ENCODE results near the gene RBFOX2.
"Not testable (repeated sequence)": the region's sequence is repeated elsewhere in the genome, so short reads cannot be mapped to it uniquely, and the experiment has no call there.

The RBFOX2 gene

DNA sequence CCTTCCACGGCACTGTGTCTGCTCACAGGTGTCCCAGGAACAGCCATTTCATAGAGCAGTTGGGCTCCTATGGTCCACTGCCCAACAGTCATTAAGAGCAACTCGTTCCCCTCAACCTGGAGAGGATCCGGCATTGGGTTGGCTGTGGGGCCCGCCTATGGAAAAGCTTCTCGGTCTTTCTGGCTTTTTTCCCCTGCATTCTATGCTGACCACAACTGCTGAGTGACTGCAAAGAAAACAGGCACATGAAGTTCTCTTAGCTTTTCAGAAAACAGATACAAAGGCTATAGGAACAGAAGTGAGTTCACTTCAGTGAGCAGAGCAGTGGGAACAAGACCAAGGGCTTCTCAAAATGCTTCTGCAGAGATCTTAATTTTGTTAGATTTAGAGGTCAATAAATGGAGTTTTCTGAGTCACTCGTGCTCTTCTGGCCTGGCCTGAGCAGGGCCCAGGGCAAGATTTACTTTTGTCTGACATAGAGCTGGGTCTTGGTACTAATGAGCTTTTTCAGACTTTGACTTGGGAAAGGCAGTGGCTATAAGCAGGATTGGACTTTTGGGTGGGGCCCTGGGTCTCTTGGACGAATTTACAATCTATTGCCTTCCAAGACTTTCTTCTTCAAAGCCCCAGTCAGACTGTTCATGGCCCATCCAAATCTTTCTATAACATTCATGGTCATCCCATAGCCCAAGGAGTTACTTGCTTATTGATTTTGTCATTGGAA, 324.6 kb downstream of the RBFOX2 start:
- no peak overlapping the region for H3K4me3 ChIP-seq (ENCODE audit: low read length)
- TF ChIP-seq CTCF (IDR thresholded peaks at IDR 0.05; ENCODE audit: low read depth, low read length), result no peak
- no peak for TF ChIP-seq EZH2phosphoT487 (IDR thresholded peaks at IDR 0.05; ENCODE audit: low read depth)
- H3K9me3 ChIP-seq (ENCODE audit: insufficient read depth, low read length), result no peaks in the 10 kb centered on the region
- H3K4me1 ChIP-seq (ENCODE audit: low read length), result no peaks in the 10 kb centered on the region
- H4K20me1 ChIP-seq (ENCODE audit: insufficient read depth, low read length), result no peaks in the 10 kb centered on the region
- no peak overlapping the region for H3K9ac ChIP-seq (ENCODE audit: low read length)
- H3K36me3 ChIP-seq (replicated peaks; ENCODE audit: low read depth, low read length), result no peaks in the 10 kb centered on the region
- no peak overlapping the region for H2AFZ ChIP-seq (ENCODE audit: low read depth, low read length)
- peaks cover 8% of the 10 kb centered on the region; the same call in 1 of the 2 replicates for H3K27me3 ChIP-seq (ENCODE audit: low read depth, low read length)
- H3K4me2 ChIP-seq (ENCODE audit: low read length), result no peak overlapping the region
- H3K27ac ChIP-seq (ENCODE audit: low read length), result no peak overlapping the region
- no peaks in the 10 kb centered on the region for H3K79me2 ChIP-seq (ENCODE audit: low read length)

- H4K20me1 ChIP-seq (ENCODE audit: insufficient read depth, low read length); H3K9ac ChIP-seq (ENCODE audit: low read length); H3K27me3 ChIP-seq (ENCODE audit: low read depth, low read length); H3K4me1 ChIP-seq (ENCODE audit: low read length); H3K4me2 ChIP-seq (ENCODE audit: low read length); H3K36me3 ChIP-seq (replicated peaks; ENCODE audit: low read depth, low read length); H3K4me3 ChIP-seq (ENCODE audit: low read length); H3K9me3 ChIP-seq (ENCODE audit: insufficient read depth, low read length); H3K79me2 ChIP-seq (ENCODE audit: low read length); H3K27ac ChIP-seq (ENCODE audit: low read length); H2AFZ ChIP-seq (ENCODE audit: low read depth, low read length): not testable (repeated sequence)
Observed at GRCh38 chr22:35699852-35700251, 328.8 kb downstream of the RBFOX2 start.

DNA sequence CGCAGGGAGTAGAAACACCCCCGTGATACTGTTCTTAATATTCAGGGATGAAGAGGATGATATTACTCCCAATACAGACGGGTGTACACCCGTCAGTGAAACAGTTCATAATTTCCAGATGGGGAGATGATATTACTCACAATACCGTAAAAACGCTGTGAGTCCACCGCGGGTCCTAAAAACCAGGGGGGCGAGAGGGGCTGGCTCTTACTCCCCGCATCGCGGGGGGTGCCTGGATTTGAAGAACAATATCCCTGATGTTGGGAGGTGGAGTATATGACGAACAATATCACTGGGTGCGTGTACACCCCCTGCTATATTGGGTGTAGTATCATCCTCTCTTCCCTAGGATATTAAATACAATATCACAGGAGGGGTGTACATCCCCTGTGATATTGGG, 331.5 kb downstream of the RBFOX2 start:
- Histone ChIP-seq H3K36me3 (replicated peaks; ENCODE audit: low read depth, low read length) (no peaks in the 10 kb centered on the region), H3K27me3 (ENCODE audit: low read depth, low read length) (no peaks in the 10 kb centered on the region), H2AFZ (ENCODE audit: low read depth, low read length) (no peak overlapping the region), H3K4me3 (ENCODE audit: low read length) (no peak overlapping the region), H3K27ac (ENCODE audit: low read length) (no peak overlapping the region), H4K20me1 (ENCODE audit: insufficient read depth, low read length) (no peaks in the 10 kb centered on the region), H3K79me2 (ENCODE audit: low read length) (no peaks in the 10 kb centered on the region), H3K9ac (ENCODE audit: low read length) (no peak overlapping the region), H3K4me2 (ENCODE audit: low read length) (no peak overlapping the region), H3K9me3 (ENCODE audit: insufficient read depth, low read length) (no peaks in the 10 kb centered on the region), H3K4me1 (ENCODE audit: low read length) (no peaks in the 10 kb centered on the region)
- TF ChIP-seq EZH2phosphoT487 (IDR thresholded peaks at IDR 0.05; ENCODE audit: low read depth) (no peak), CTCF (IDR thresholded peaks at IDR 0.05; ENCODE audit: low read depth, low read length) (no peak)

- no peaks in the 10 kb centered on the region for H3K79me2 ChIP-seq (ENCODE audit: low read length)
- no peaks in the 10 kb centered on the region for H3K36me3 ChIP-seq (replicated peaks; ENCODE audit: low read depth, low read length)
- H3K9me3 ChIP-seq (ENCODE audit: insufficient read depth, low read length), result no peaks in the 10 kb centered on the region
- H3K4me1 ChIP-seq (ENCODE audit: low read length), result no peaks in the 10 kb centered on the region
- H4K20me1 ChIP-seq (ENCODE audit: insufficient read depth, low read length), result no peaks in the 10 kb centered on the region
- H3K4me2 ChIP-seq (ENCODE audit: low read length), result no peak overlapping the region
- no peaks in the 10 kb centered on the region for H3K27me3 ChIP-seq (ENCODE audit: low read depth, low read length)
- H2AFZ ChIP-seq (ENCODE audit: low read depth, low read length), result no peak overlapping the region
- H3K27ac ChIP-seq (ENCODE audit: low read length), result no peak overlapping the region
- H3K9ac ChIP-seq (ENCODE audit: low read length), result no peak overlapping the region
- no peak overlapping the region for H3K4me3 ChIP-seq (ENCODE audit: low read length)
- TF ChIP-seq CTCF (IDR thresholded peaks at IDR 0.05; ENCODE audit: low read depth, low read length) (no peak), EZH2phosphoT487 (IDR thresholded peaks at IDR 0.05; ENCODE audit: low read depth) (no peak)
Observed at GRCh38 chr22:35695202-35695601, 333.4 kb downstream of the RBFOX2 start.

Data from OCI-LY3 (cell line).